NCI-H1092 (cell line): Measurements from ENCODE around the gene CEP57L1.
"Not testable (repeated sequence)": the region's sequence is repeated elsewhere in the genome, so short reads cannot be mapped to it uniquely, and the experiment has no call there.

Source experiments
- DNase-seq: peaks from one replicate; lab custom pipeline; 2025; lab: John Stamatoyannopoulos, UW

CEP57L1 gene

GRCh38 chr6:109073344-109074132, 21.8 kb upstream of the CEP57L1 start:
- DNase-seq: peak; percentile 42

GRCh38 chr6:109074133-109074415, 21.2 kb upstream of the CEP57L1 start:
- DNase-seq: no peak

- DNase-seq: no peak
Measured at GRCh38 chr6:109075934-109076333, 19.4 kb upstream of the CEP57L1 start.

- no peak for DNase-seq
Measured at GRCh38 chr6:109076377-109076776, 18.9 kb upstream of the CEP57L1 start.

GRCh38 chr6:109079981-109080380, 15.3 kb upstream of the CEP57L1 start:
- DNase-seq: no peak

GRCh38 chr6:109081026-109081425, 14.3 kb upstream of the CEP57L1 start:
- DNase-seq: no peak

- DNase-seq: no peak
Measured at GRCh38 chr6:109081516-109082187, 13.7 kb upstream of the CEP57L1 start.

GRCh38 chr6:109082188-109082577, 13.1 kb upstream of the CEP57L1 start:
- DNase-seq: no peak

GRCh38 chr6:109083657-109084056, 11.7 kb upstream of the CEP57L1 start:
- DNase-seq: no peak

- DNase-seq: not testable (repeated sequence)
Measured at GRCh38 chr6:109084146-109084545, 11.2 kb upstream of the CEP57L1 start.

GRCh38 chr6:109087661-109088264, 7.5 kb upstream of the CEP57L1 start:
- peak; percentile 6 for DNase-seq

GRCh38 chr6:109088995-109089394, 6.3 kb upstream of the CEP57L1 start:
- DNase-seq: no peak

- DNase-seq: no peak
Measured at GRCh38 chr6:109091314-109092024, 3.8 kb upstream of the CEP57L1 start.

- no peak for DNase-seq
Measured at GRCh38 chr6:109092074-109092473, 3.2 kb upstream of the CEP57L1 start.

- no peak for DNase-seq
Measured at GRCh38 chr6:109093732-109094415, 1.4 kb upstream of the CEP57L1 start.

GRCh38 chr6:109094416-109095035, 781 bp upstream of the CEP57L1 start, which contains the start of gene SESN1:
SESN1 (minus strand) TSS chr6:109094846; CDS start chr6:109094073, 773 bp downstream.
- DNase-seq: peak; percentile 78

GRCh38 chr6:109095835-109096084, 453 bp downstream of the CEP57L1 start:
- DNase-seq: no peak

GRCh38 chr6:109096208-109096607, 901 bp downstream of the CEP57L1 start:
- DNase-seq: no peak

- DNase-seq: no peak
Measured at GRCh38 chr6:109097661-109098060, 2.4 kb downstream of the CEP57L1 start.

GRCh38 chr6:109102762-109103161, 7.5 kb downstream of the CEP57L1 start:
- DNase-seq: no peak

- no peak for DNase-seq
Measured at GRCh38 chr6:109103942-109104341, 8.6 kb downstream of the CEP57L1 start.

- DNase-seq: no peak
Measured at GRCh38 chr6:109104512-109104911, 9.2 kb downstream of the CEP57L1 start.
